Measurements from ENCODE around the gene CCDC142. TPM values are rescaled to one million over a fixed set of nuclear protein-coding genes. Genes with fewer than 3 reads are reported as not detected.
"Not testable (repeated sequence)": the region's sequence is repeated elsewhere in the genome, so short reads cannot be mapped to it uniquely, and the experiment has no call there.

CCDC142 gene
- total RNA-seq, 2 donors from 2014 or later, result 6.8 to 8.8 TPM

GRCh38 chr2:74481961-74482800 lies 617 bp downstream of the CCDC142 start:
- ATAC-seq, result peak; percentile 71 to 75
- peak; percentile 74 for DNase-seq
- intact Hi-C loops (cut with DNase I), result loop anchor here (2.0 to 10.0 kb wide), 2 partner anchors 103 to 105 kb away; no protein-coding TSS in a partner anchor

GRCh38 chr2:74481431-74481830 lies 1.4 kb downstream of the CCDC142 start:
- ATAC-seq (no peak), DNase-seq (no peak)
- intact Hi-C loops (cut with DNase I), result loop anchor here in 1 of 2 donors (10.0 kb wide), 1 partner anchor 103 kb away; no protein-coding TSS in a partner anchor

DNA sequence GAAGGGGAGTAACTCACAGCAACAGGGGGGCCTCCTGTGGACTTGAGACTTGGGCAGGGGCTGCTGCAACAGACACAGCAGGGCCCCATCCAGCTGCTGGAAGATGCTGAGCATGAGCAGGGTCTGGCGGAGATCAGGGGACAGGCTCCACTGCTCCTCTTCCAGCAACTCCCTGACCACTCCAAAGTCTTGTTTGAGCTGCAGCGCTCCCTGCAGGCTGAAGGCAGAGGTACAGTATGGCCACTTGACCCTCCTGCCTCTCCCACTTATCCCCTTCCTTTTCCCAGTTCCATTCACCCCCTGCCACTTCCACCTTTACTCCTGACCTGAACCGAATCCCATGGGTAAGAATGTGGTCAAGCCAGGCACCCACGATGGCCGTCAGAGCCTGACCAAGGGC lies 7.9 kb downstream of the CCDC142 start:
- intact Hi-C loops (cut with DNase I), result no loop called here
- ATAC-seq (no peak), DNase-seq (no peak)

DNA sequence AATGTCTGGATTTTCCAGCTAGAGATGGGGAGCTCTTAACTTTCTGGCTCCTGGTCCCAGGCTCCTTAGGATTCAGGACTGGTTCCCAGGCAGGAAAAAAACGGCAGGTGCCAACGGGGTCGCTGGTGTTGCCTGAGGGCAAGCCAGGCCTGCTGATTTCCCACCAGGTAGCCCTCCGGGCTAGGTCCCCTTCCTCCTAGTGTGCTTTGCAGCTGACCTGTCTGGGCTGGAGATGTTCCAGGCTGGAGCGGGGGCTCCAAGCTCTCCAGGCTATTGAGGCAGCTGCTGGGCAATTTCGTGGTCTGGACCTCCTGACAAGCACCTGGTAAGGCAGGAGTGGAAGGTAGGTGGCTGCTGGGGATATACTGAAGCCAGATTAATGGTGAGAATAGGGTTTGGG lies 8.3 kb downstream of the CCDC142 start:
- ATAC-seq, result no peak
- intact Hi-C loops (cut with DNase I), result no loop called here
- DNase-seq, result no peak

DNA sequence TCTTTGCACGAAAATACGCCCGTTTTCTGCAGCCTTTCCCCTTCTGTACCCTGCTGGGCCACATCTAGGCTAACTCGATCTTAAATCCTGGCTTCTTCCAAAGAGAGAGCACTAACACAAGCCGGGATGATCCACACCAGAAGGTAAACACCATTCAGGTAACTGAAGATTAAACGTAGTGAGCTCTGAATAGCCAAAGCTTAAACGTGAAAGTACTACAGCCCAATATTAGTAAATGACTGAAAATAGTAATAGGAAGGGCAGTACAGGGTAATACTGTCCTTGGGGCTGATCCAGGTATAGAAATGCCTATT lies 9.9 kb downstream of the CCDC142 start:
- peak in 1 of 2 donors; percentile 9 for ATAC-seq
- intact Hi-C loops (cut with DNase I), result no loop called here
- no peak for DNase-seq

GRCh38 chr2:74472086-74472944 lies 10.5 kb downstream of the CCDC142 start, which contains the start of gene MRPL53:
TSS of gene MRPL53 (minus strand) at chr2:74472680. CDS start at chr2:74472660, 20 bp downstream.
- intact Hi-C loops (cut with DNase I), result no loop called here
- ATAC-seq (peak; percentile 96 to 98), DNase-seq (peak; percentile 95)

- ATAC-seq, result no peak
- intact Hi-C loops (cut with DNase I), result no loop called here
These were observed 11.3 kb downstream of the CCDC142 start for GRCh38 chr2:74471332-74472065.

DNA sequence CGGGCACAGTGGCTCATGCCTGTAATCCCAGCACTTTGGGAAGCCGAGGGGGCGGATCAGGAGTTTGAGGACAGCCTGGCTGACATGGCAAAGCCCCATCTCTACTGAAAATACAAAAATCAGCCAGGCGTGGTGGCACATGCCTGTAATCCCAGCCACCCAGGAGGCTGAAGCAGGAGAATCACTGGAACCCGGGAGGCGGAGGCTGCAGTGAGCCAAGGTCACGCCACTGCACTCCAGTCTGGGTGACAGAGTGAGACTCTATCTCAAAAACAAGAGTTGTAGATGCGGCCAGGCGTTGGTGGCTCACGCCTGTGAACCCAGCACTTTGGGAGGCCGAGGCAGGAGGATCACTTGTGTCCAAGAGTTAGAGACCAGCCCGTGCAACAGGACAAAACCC lies 12.1 kb downstream of the CCDC142 start:
- ATAC-seq; DNase-seq; intact Hi-C loops (cut with DNase I): not testable (repeated sequence)

More at GRCh38 chr2:74471332-74472065, 11.3 kb downstream of the CCDC142 start:
- DNase-seq, result no peak

- intact Hi-C loops (cut with DNase I), result no loop called here
- ATAC-seq (peak; percentile 5 to 6), DNase-seq (no peak)
These were observed 18.4 kb downstream of the CCDC142 start for GRCh38 chr2:74464406-74464805.

GRCh38 chr2:74462786-74463105 lies 20.1 kb downstream of the CCDC142 start:
- no peak for ATAC-seq
- no peak for DNase-seq
- intact Hi-C loops (cut with DNase I), result no loop called here

DNA sequence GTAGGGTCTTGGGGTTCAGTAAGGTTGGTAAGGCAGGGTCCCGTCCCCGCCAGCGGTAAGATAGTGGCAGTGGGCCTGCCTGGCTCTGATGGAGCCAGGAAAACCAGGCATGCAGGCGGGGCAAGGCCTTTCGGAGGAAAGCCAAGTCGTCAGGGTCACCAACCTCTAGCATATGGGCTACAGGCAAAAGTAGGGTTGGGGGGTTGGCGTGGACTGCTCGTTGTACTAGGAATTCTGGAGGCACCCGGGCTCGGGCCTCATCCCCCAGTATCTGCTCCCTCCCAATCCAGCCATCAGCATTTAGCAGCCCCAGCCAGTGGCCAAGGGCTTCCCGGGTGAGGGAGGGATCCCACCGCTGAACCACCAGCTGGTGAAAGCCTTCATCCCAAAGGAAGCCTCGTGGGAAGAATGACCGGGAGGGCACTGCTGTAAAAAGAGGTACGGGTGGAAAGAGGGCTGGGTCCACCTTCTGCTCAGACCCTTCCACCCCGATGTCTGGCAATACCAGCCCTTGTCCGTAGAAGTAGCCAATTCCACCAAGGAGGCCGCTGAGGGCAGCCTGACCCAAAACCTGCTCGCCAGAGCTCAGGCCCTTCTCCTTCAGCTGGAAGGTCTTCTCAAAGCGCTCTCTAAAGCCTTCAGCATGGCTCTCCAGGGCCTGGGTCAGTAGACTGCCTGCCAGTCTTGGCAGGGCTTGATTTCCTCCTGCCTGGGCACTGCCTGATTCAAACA lies 20.6 kb downstream of the CCDC142 start:
- no peak for ATAC-seq
- DNase-seq, result no peak
- intact Hi-C loops (cut with DNase I), result no loop called here

GRCh38 chr2:74461187-74462053 lies 21.4 kb downstream of the CCDC142 start:
- ATAC-seq, result no peak

GRCh38 chr2:74460187-74460586 lies 22.6 kb downstream of the CCDC142 start:
- DNase-seq; ATAC-seq; intact Hi-C loops (cut with DNase I): not testable (repeated sequence)

More at GRCh38 chr2:74461187-74462053, 21.4 kb downstream of the CCDC142 start:
- intact Hi-C loops (cut with DNase I), result no loop called here
- DNase-seq, result no peak

DNA sequence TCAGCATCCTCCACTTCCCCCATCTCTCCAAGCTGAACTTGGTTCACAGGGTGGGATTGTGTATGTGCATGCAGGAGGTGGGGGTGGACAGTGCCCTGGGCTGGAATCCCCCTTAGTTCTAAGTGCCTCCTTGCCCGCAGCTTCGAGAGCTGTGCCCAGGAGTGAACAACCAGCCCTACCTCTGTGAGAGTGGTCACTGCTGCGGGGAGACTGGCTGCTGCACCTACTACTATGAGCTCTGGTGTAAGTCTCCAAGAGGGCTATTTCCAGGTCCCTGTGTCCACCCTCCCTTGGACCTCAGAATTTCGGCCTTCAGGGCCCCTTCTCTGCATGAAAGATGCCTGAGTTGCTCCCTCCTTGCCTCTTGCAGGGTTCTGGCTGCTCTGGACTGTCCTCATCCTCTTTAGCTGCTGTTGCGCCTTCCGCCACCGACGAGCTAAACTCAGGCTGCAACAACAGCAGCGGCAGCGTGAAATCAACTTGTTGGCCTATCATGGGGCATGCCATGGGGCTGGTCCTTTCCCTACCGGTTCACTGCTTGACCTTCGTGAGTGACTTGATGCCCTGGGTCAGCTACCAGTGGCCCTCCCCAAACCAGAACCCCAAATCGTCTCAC lies 23.2 kb downstream of the CCDC142 start:
- ATAC-seq; intact Hi-C loops (cut with DNase I); DNase-seq: not testable (repeated sequence)

DNA sequence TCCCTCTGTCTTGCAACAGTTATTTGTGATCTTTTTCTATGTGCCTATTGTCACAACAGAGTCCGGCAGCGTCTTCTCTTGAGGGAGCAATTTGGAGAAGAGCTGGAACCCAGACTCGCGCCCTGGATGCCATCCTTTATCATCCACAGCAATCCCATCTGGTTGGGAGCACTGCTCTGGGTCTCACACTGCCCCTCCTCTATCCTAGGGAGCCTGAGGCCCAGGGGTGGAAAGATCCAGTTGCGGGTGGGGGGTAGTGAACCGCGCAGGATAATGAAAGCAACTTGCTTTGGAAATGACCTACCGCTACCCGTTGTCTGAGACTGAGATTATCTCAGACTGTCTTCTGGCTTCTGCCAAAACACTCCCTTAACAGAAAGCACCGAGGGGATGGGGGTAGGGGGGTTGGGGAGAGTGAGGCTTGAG lies 23.8 kb downstream of the CCDC142 start:
- ATAC-seq (no peak), DNase-seq (no peak)
- intact Hi-C loops (cut with DNase I), result no loop called here

DNA sequence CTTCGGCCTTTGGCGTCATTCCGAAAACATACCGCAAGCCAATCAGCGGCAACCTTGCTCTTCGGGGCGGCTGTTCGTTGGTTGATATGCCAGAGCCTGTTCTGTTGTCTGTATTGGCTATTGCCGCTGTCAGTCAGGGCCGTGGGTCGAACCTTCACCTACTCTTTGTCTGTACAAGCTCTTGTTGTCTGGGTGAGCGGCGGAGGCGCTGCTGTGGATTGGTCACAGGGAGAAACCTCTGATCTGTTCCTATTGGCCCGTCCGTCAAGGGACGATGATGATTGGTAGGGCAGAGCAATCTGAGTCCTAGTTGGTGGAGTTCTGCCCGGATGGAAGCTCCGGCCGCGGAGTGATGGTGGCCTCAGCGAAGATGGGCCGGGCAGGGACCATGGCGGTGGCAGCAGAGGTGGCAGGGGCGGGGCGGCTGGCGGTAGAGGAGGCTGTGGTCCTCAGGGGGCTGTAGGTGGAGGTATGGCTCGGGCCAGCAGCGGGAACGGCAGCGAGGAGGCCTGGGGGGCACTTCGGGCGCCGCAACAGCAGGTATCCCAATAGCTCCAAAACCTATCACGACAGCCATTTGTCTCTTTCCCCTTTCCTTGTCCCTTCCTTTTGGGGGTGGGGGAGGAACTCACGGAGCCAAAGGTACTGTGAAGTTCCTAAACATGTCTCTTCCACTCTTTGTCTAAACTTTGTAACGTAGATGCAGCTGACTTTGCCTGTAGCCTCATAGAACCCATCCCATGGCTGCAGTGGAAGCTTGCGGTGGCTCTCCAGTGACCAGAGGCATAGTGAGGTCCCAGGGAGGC lies 24.5 kb downstream of the CCDC142 start, which contains the start of gene WBP1:
WBP1 (plus strand) TSS at position 307 of the 806 bp plus-strand sequence; CDS start at position 472, 165 bp downstream.
- DNase-seq (peak; percentile 100), ATAC-seq (peak; percentile 93 to 94)
- intact Hi-C loops (cut with DNase I), result no loop called here

Measured in left cardiac atrium (tissue), 4 donors.